GM12878 (cell line): ENCODE data around the gene RDH5. TPM values are rescaled to one million over a fixed set of nuclear protein-coding genes. Genes with fewer than 3 reads are reported as not detected.

ENCODE experiments used
- BRCA1 ChIP-seq: IDR thresholded peaks from 2 replicates; pipeline ENCODE4 v1.6.1; 2011; ENCODE audit warnings: low read depth, low read length, improper control_type of control experiment
- CBX3 ChIP-seq: fragments of 200-600 bp; sonication (generic); IDR thresholded peaks from 2 replicates; pipeline ENCODE4 v1.6.1; 2016; ENCODE audit warnings: low read depth, borderline replicate concordance
- CBX5 ChIP-seq: sonication (generic); IDR thresholded peaks from 2 replicates; pipeline ENCODE4 v1.6.1; 2016; ENCODE audit warnings: low read depth, moderate library complexity, mild to moderate bottlenecking, inconsistent platforms
- CHD1 ChIP-seq: IDR thresholded peaks from 2 replicates; pipeline ENCODE4 v1.6.1; 2012; ENCODE audit warnings: low read depth, low read length, improper control_type of control experiment
- CHD2 ChIP-seq: IDR thresholded peaks from 2 replicates; pipeline ENCODE4 v1.6.1; 2011; ENCODE audit warnings: low read depth, low read length, improper control_type of control experiment, borderline replicate concordance
- E2F8 ChIP-seq: fragments of 450-650 bp; IDR thresholded peaks from 2 replicates; pipeline ENCODE4 v1.6.1; 2018; ENCODE audit warnings: mild to moderate bottlenecking, low read depth, moderate library complexity; ENCODE audit not compliant: partially characterized antibody
- GATAD2B ChIP-seq: fragments of 450-650 bp; conservative IDR thresholded peaks from 2 replicates; pipeline ENCODE4 v1.6.1; 2017; ENCODE audit warnings: low read depth, mild to moderate bottlenecking, moderate library complexity
- HCFC1 ChIP-seq: fragments of 150-350 bp; IDR thresholded peaks from 2 replicates; pipeline ENCODE4 v1.6.1; 2014; ENCODE audit warnings: low read length
- HSF1 ChIP-seq: fragments of 150-350 bp; IDR thresholded peaks from 2 replicates; pipeline ENCODE4 v1.6.1; 2014; ENCODE audit warnings: mild to moderate bottlenecking, low read depth, low read length
- JUND ChIP-seq: IDR thresholded peaks from 2 replicates; pipeline ENCODE4 v1.6.1; 2012; ENCODE audit warnings: low read depth, mild to moderate bottlenecking, low read length, improper control_type of control experiment, moderate library complexity
- KLF5 ChIP-seq: fragments of 450-650 bp; IDR thresholded peaks from 2 replicates; pipeline ENCODE4 v1.6.1; 2014; ENCODE audit warnings: mild to moderate bottlenecking; ENCODE audit not compliant: partially characterized antibody
- MTA2 ChIP-seq: fragments of 450-650 bp; IDR thresholded peaks from 2 replicates; pipeline ENCODE4 v1.6.1; 2016; ENCODE audit warnings: low read depth, mild to moderate bottlenecking, moderate library complexity
- NFYB ChIP-seq: IDR thresholded peaks from 2 replicates; pipeline ENCODE4 v1.6.1; 2011; ENCODE audit warnings: low read depth, mild to moderate bottlenecking, low read length, improper control_type of control experiment, moderate library complexity; ENCODE audit not compliant: insufficient read depth
- POU2F2 ChIP-seq: IDR thresholded peaks from 3 replicates; pipeline ENCODE4 v1.6.1; 2011; ENCODE audit warnings: low read depth, mild to moderate bottlenecking, low read length, borderline replicate concordance
- RCOR1 ChIP-seq: conservative IDR thresholded peaks from 2 replicates; pipeline ENCODE4 v1.6.1; 2012; ENCODE audit warnings: low read depth, low read length, improper control_type of control experiment
- RELA ChIP-seq: fragments of 450-650 bp; IDR thresholded peaks from 2 replicates; pipeline ENCODE4 v1.8.0; 2014; ENCODE audit warnings: borderline replicate concordance; ENCODE audit not compliant: partially characterized antibody
- SPI1 ChIP-seq: IDR thresholded peaks from 2 replicates; pipeline ENCODE4 v1.6.1; 2011; ENCODE audit warnings: low read depth, mild to moderate bottlenecking, low read length, moderate library complexity, borderline replicate concordance; ENCODE audit not compliant: insufficient read depth
- SUZ12 ChIP-seq: fragments of 200-600 bp; sonication (generic); IDR thresholded peaks from one replicate; pipeline ENCODE4 v1.6.1; 2018; ENCODE audit warnings: antibody characterized with exemption, mild to moderate bottlenecking; ENCODE audit not compliant: unreplicated experiment
- TCF3 ChIP-seq: IDR thresholded peaks from 2 replicates; pipeline ENCODE4 v1.6.1; 2012; ENCODE audit warnings: low read depth, mild to moderate bottlenecking, low read length, borderline replicate concordance; ENCODE audit not compliant: insufficient read depth
- polyA plus RNA-seq, 11 experiments: library from polyadenylated mRNA; depleted of rRNA in 4 of 11; unstranded in 6 of 11; stranded (reverse) in 5 of 11; fragments of >200 nt; fragmentation: Nextera tagmentation in 4 of 11; fragmentation: Illumina TruSeq in 1 of 11; extraction: Ambion mirVana in 4 of 11; extraction: Trizol in 1 of 11; gene quantifications; 1 replicate in 1 of 11; 2 replicates in 10 of 11; pipeline versions ENCODE4 v1.2.1 to v1.2.3, GENCODE V29; 2011 to 2016; ENCODE audit warnings: inconsistent platforms in 2 of 11, missing spikeins in 2 of 11, low read depth in 1 of 11
- total RNA-seq, 4 experiments: library from RNA; depleted of rRNA in 3 of 4; stranded (reverse); fragments of >200 nt in 3 of 4; fragmentation: Illumina TruSeq in 1 of 4; extraction: Trizol in 1 of 4; gene quantifications; 2 replicates each; pipeline versions ENCODE4 v1.2.1 to v1.2.3, GENCODE V29; 2013 to 2021
- TF ChIP-seq, protein P1 (sequence below): IDR thresholded peaks from 2 replicates; pipeline ENCODE4 v1.6.1; 2012; ENCODE audit warnings: low read depth, low read length, improper control_type of control experiment
- TF ChIP-seq, protein P2 (sequence below): IDR thresholded peaks from 2 replicates; pipeline ENCODE4 v1.6.1; 2012; ENCODE audit warnings: mild to moderate bottlenecking, low read depth, low read length

The RDH5 gene
- total and polyA plus RNA-seq, 10 of the 15 experiments (the other 5 are each of a cell fraction or from before 2014, with no cell fraction given), result 2.6 to 11.6 (median 7.3) TPM

GRCh38 chr12:55715833-55716581 lies 4.2 kb upstream of the RDH5 start, which contains the start of gene BLOC1S1 (continued):
- peak; percentile 51; the same call in 1 of the 2 replicates for TF ChIP-seq NFYB
- no peak for TF ChIP-seq HSF1
- TF ChIP-seq TCF3, result no peak
- TF ChIP-seq KLF5, result no peak
- TF ChIP-seq GATAD2B, result peak; percentile 87; the same call in 1 of the 2 replicates
- no peak for TF ChIP-seq BRCA1
- TF ChIP-seq CHD1, result no peak
- TF ChIP-seq E2F8, result peak; percentile 71
- TF ChIP-seq MTA2, result peak; percentile 12; the same call in 1 of the 2 replicates
- peak; percentile 75 for TF ChIP-seq HCFC1
- TF ChIP-seq RELA, result peak; percentile 95
- no peak for TF ChIP-seq CHD2
- TF ChIP-seq RCOR1, result no peak
- no peak for TF ChIP-seq JUND
- TF ChIP-seq CBX5, result no peak
- TF ChIP-seq, protein P1, sequence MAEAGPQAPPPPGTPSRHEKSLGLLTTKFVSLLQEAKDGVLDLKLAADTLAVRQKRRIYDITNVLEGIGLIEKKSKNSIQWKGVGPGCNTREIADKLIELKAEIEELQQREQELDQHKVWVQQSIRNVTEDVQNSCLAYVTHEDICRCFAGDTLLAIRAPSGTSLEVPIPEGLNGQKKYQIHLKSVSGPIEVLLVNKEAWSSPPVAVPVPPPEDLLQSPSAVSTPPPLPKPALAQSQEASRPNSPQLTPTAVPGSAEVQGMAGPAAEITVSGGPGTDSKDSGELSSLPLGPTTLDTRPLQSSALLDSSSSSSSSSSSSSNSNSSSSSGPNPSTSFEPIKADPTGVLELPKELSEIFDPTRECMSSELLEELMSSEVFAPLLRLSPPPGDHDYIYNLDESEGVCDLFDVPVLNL, result peak; percentile 90
- TF ChIP-seq SPI1, result no peak
- no peak for TF ChIP-seq SUZ12
- no peak for TF ChIP-seq CBX3
- TF ChIP-seq, protein P2, sequence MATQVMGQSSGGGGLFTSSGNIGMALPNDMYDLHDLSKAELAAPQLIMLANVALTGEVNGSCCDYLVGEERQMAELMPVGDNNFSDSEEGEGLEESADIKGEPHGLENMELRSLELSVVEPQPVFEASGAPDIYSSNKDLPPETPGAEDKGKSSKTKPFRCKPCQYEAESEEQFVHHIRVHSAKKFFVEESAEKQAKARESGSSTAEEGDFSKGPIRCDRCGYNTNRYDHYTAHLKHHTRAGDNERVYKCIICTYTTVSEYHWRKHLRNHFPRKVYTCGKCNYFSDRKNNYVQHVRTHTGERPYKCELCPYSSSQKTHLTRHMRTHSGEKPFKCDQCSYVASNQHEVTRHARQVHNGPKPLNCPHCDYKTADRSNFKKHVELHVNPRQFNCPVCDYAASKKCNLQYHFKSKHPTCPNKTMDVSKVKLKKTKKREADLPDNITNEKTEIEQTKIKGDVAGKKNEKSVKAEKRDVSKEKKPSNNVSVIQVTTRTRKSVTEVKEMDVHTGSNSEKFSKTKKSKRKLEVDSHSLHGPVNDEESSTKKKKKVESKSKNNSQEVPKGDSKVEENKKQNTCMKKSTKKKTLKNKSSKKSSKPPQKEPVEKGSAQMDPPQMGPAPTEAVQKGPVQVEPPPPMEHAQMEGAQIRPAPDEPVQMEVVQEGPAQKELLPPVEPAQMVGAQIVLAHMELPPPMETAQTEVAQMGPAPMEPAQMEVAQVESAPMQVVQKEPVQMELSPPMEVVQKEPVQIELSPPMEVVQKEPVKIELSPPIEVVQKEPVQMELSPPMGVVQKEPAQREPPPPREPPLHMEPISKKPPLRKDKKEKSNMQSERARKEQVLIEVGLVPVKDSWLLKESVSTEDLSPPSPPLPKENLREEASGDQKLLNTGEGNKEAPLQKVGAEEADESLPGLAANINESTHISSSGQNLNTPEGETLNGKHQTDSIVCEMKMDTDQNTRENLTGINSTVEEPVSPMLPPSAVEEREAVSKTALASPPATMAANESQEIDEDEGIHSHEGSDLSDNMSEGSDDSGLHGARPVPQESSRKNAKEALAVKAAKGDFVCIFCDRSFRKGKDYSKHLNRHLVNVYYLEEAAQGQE, result no peak
- TF ChIP-seq POU2F2, result no peak
